ENCODE measurements around the gene NKD1. TPM values are rescaled to one million over a fixed set of nuclear protein-coding genes. Genes with fewer than 3 reads are reported as not detected.

NKD1 gene
- total RNA-seq, 2 donors from 2014 or later, result 1.1 to 3.0 TPM

DNA sequence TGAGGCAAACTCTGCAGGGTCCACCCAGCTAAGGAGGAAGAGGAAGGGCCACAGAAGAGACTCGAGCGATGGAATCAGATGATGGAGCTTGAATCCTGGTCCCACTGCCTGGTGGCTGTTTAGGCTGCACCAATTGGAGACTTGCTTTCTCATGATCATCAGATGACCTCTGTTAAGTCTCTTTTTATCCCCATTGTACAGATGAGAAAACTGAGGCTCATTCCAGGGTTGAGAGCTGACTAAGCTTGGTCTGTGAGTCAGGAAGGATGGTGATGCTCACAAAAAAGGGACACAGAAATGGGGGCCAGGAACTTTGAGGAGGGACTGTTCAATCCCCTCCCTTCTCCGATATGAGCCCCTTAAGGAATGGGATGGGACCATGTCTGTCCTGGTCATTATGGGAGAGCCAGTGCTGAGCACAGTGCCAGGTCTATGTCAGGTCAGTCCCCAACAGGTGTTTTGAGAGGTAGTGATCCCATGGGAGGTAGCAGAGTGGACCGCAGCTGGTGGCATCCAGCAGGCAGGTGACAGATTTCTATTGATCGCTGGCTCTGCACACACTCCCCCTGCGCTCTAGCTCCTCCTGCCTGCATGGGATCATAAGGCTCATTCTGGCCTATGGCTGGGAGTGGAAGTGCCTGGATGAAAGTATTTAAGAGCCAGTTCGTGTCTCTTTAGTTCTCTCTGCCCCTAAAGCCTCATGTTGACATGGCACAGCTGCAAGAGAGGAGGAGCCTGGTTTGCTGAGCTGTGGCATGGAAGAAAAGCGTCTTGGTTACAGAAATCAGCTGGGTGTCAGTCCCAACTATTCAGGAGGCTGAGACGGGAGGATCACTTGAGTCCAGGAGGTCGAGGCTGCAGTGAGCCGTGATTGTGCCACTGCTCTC is 105.7 kb downstream of the NKD1 start:
- no peak for DNase-seq (ENCODE audit: low spot score)
- H3K9me3 ChIP-seq, result no peaks in the 10 kb centered on the region
- H3K4me3 ChIP-seq, result no peak overlapping the region
- TF ChIP-seq, protein P1, sequence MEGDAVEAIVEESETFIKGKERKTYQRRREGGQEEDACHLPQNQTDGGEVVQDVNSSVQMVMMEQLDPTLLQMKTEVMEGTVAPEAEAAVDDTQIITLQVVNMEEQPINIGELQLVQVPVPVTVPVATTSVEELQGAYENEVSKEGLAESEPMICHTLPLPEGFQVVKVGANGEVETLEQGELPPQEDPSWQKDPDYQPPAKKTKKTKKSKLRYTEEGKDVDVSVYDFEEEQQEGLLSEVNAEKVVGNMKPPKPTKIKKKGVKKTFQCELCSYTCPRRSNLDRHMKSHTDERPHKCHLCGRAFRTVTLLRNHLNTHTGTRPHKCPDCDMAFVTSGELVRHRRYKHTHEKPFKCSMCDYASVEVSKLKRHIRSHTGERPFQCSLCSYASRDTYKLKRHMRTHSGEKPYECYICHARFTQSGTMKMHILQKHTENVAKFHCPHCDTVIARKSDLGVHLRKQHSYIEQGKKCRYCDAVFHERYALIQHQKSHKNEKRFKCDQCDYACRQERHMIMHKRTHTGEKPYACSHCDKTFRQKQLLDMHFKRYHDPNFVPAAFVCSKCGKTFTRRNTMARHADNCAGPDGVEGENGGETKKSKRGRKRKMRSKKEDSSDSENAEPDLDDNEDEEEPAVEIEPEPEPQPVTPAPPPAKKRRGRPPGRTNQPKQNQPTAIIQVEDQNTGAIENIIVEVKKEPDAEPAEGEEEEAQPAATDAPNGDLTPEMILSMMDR (IDR thresholded peaks at IDR 0.05), result no peak
- H3K27ac ChIP-seq, result no peak overlapping the region
- H3K36me3 ChIP-seq, result no peaks in the 10 kb centered on the region
- H3K27me3 ChIP-seq, result no peaks in the 10 kb centered on the region
- H3K4me1 ChIP-seq, result no peaks in the 10 kb centered on the region

DNA sequence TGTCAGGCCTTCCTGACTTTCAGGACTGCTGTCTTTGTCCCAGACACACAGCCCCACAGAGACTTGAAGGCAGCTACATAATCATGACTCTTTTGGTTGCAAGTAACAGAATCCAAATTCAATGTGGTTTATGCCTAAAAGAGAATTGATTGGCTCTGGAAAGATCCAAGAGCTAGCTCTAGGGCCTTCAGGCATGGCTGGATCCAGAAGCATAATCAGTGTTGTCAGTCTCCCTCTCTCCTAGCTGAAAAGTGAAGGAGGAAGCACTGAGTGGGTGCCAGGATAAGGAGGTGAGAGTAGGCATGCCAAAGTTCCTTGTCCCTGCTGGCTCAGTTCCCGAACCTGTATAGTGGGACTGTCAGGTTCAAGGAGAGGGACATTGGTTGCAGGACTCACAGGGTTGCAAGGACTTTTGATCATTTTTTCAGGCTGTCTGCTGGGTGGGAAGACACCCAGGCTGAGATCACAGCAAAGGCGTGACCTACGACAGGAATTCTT is 107.4 kb downstream of the NKD1 start:
- TF ChIP-seq, protein P1 (IDR thresholded peaks at IDR 0.05), result no peak
- H3K27me3 ChIP-seq, result no peaks in the 10 kb centered on the region
- no peak for DNase-seq (ENCODE audit: low spot score)

DNA sequence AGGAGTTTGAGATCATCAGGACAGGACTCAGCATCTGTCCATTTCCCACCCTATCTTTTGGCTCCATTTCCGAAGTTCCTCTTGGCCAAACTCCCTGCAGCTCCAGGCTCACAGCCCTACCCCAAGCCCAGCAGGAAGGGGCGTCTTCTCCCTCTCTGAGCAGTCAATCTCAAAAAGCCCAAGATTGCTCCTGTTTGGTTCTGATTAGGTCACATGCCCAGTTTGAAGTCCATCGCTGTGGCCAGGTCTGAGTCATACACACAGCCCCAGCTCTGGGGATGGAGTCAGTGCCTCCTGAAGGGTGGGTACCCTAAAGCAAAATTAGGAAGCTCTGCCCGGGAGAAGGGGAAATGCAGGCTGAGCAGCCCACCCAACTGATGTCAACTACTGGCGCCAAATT is 109.0 kb downstream of the NKD1 start:
- DNase-seq (ENCODE audit: low spot score), result no peak

More for the DNA sequence above, 107.4 kb downstream of the NKD1 start:
- H3K9me3 ChIP-seq, result no peaks in the 10 kb centered on the region
- H3K36me3 ChIP-seq, result no peaks in the 10 kb centered on the region
- no peaks in the 10 kb centered on the region for H3K4me1 ChIP-seq
- no peak overlapping the region for H3K27ac ChIP-seq
- H3K4me3 ChIP-seq, result no peak overlapping the region

GRCh38 chr16:50659806-50660205 is 111.6 kb downstream of the NKD1 start:
- Histone ChIP-seq H3K27ac (no peak overlapping the region), H3K4me1 (no peaks in the 10 kb centered on the region), H3K36me3 (no peaks in the 10 kb centered on the region), H3K27me3 (no peaks in the 10 kb centered on the region), H3K9me3 (no peaks in the 10 kb centered on the region), H3K4me3 (no peak overlapping the region)
- no peak for DNase-seq (ENCODE audit: low spot score)
- TF ChIP-seq, protein P1 (IDR thresholded peaks at IDR 0.05), result no peak

More for the DNA sequence above, 109.0 kb downstream of the NKD1 start:
- Histone ChIP-seq H3K9me3 (no peaks in the 10 kb centered on the region), H3K27me3 (no peaks in the 10 kb centered on the region), H3K36me3 (no peaks in the 10 kb centered on the region), H3K27ac (no peak overlapping the region), H3K4me3 (no peak overlapping the region), H3K4me1 (no peaks in the 10 kb centered on the region)
- TF ChIP-seq, protein P1 (IDR thresholded peaks at IDR 0.05), result no peak

- no peaks in the 10 kb centered on the region for H3K36me3 ChIP-seq
- TF ChIP-seq, protein P1 (IDR thresholded peaks at IDR 0.05), result no peak
- no peak for DNase-seq (ENCODE audit: low spot score)
- H3K4me3 ChIP-seq, result no peak overlapping the region
- H3K27ac ChIP-seq, result no peak overlapping the region
- no peaks in the 10 kb centered on the region for H3K9me3 ChIP-seq
- H3K4me1 ChIP-seq, result peaks cover 0 to 4% of the 10 kb centered on the region in 2 donors
- H3K27me3 ChIP-seq, result no peaks in the 10 kb centered on the region
These were observed 114.2 kb downstream of the NKD1 start for GRCh38 chr16:50662306-50662940.

Measured in right atrium auricular region (tissue), 2 donors.